ENCODE results near the gene ATG9B. TPM values are rescaled to one million over a fixed set of nuclear protein-coding genes. Genes with fewer than 3 reads are reported as not detected.

ATG9B gene
- total RNA-seq, 2 donors from 2014 or later: 0.18 to 7.1 TPM

DNA sequence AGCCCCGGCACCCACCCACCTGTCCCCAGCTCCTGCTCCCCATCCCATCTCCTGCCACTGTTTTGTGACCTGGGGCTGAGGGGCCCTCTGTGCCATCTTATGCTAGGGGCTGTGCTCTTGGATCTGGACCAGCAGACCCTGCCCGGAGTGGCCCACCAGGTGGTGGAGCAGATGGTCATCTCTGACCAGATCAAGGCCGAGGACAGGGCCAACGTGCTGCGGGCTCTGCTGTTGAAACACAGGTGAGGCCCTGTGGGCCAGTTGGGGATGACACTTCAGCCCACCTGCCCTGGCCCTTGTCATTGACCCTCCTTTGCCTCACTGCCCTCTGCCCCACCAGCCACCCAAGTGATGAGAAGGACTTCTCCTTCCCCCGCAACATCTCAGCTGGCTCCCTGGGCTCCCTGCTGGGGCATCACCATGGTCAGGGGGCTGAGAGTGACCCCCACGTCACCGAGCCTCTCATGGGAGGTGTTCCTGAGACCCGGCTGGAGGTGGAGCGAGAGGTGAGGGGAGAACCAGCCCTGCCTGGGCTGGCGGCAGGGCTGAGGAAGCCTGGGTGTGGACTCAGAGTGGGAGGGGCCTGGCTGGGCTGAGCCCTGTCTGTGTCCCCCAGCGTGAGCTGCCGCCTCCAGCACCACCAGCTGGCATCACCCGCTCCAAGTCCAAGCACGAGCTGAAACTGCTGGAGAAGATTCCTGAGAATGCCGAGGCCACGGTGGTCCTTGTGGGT, 45.7 kb upstream of the ATG9B start:
- no peaks in the 10 kb centered on the region for H3K4me1 ChIP-seq (replicated peaks)
- no peak overlapping the region for H3K4me3 ChIP-seq
- no peak for DNase-seq (ENCODE audit: low spot score)
- 88% methylated on average over 14 of the region's 17 CpGs for WGBS
- no peaks in the 10 kb centered on the region for H3K9me3 ChIP-seq
- peaks cover 15 to 32% of the 10 kb centered on the region in 2 donors for H3K36me3 ChIP-seq
- H3K27me3 ChIP-seq (replicated peaks; ENCODE audit: insufficient read depth): no peaks in the 10 kb centered on the region
- intact Hi-C loops (cut with DNase I): no loop called here
- no peak overlapping the region for H3K27ac ChIP-seq
- TF ChIP-seq POLR2AphosphoS5 (IDR thresholded peaks at IDR 0.05): no peak
- no peak for TF ChIP-seq POLR2A (IDR thresholded peaks at IDR 0.05)
- TF ChIP-seq, protein P1, sequence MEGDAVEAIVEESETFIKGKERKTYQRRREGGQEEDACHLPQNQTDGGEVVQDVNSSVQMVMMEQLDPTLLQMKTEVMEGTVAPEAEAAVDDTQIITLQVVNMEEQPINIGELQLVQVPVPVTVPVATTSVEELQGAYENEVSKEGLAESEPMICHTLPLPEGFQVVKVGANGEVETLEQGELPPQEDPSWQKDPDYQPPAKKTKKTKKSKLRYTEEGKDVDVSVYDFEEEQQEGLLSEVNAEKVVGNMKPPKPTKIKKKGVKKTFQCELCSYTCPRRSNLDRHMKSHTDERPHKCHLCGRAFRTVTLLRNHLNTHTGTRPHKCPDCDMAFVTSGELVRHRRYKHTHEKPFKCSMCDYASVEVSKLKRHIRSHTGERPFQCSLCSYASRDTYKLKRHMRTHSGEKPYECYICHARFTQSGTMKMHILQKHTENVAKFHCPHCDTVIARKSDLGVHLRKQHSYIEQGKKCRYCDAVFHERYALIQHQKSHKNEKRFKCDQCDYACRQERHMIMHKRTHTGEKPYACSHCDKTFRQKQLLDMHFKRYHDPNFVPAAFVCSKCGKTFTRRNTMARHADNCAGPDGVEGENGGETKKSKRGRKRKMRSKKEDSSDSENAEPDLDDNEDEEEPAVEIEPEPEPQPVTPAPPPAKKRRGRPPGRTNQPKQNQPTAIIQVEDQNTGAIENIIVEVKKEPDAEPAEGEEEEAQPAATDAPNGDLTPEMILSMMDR (IDR thresholded peaks at IDR 0.05): no peak

GRCh38 chr7:151068069-151068773, 43.9 kb upstream of the ATG9B start:
- 79% methylated on average over 12 of the region's 12 CpGs for WGBS
- no peak for TF ChIP-seq POLR2AphosphoS5 (IDR thresholded peaks at IDR 0.05)
- TF ChIP-seq, protein P1 (IDR thresholded peaks at IDR 0.05): no peak
- TF ChIP-seq POLR2A (IDR thresholded peaks at IDR 0.05): no peak
- H3K9me3 ChIP-seq: no peaks in the 10 kb centered on the region
- no peak overlapping the region for H3K27ac ChIP-seq
- intact Hi-C loops (cut with DNase I): no loop called here
- H3K4me1 ChIP-seq (replicated peaks): no peaks in the 10 kb centered on the region
- no peak overlapping the region for H3K4me3 ChIP-seq
- no peaks in the 10 kb centered on the region for H3K27me3 ChIP-seq (replicated peaks; ENCODE audit: insufficient read depth)
- no peak for DNase-seq (ENCODE audit: low spot score)
- peaks cover 23 to 34% of the 10 kb centered on the region in 2 donors for H3K36me3 ChIP-seq

DNA sequence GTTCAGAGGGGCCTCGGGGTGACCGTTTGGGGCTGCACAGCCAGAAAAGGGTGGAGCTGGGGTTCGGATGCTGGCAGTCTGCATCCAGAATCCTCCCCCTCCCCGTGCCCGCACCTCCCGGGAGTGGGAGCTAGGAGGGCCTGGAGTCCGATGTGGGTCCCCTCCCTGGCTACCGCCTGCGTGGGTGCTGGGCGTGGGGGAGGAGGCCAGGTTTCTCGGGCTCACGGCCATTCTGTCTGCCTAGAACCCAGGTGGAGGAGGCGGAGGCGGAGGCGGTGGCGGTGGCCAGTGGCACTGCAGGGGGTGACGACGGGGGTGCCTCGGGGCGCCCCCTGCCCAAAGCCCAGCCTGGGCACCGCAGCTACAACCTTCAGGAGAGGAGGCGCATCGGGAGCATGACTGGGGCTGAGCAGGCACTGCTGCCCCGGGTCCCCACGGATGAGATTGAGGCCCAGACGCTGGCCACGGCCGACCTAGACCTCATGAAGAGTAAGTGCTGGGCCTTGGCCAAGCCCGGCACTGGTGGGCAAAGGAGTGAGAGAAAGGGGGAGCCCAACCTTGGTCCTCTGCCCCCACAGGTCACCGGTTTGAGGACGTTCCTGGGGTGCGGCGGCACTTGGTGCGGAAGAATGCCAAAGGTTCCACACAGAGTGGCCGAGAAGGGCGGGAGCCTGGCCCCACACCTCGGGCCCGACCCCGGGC, 42.1 kb upstream of the ATG9B start:
- 91% methylated on average over 35 of the region's 39 CpGs for WGBS
- Histone ChIP-seq H3K9me3 (no peaks in the 10 kb centered on the region), H3K36me3 (peaks cover 21 to 34% of the 10 kb centered on the region in 2 donors), H3K27ac (no peak overlapping the region), H3K27me3 (replicated peaks; ENCODE audit: insufficient read depth) (no peaks in the 10 kb centered on the region), H3K4me1 (replicated peaks) (peaks cover 2% of the 10 kb centered on the region), H3K4me3 (no peak overlapping the region)
- intact Hi-C loops (cut with DNase I): no loop called here
- no peak for DNase-seq (ENCODE audit: low spot score)
- no peak for TF ChIP-seq POLR2A (IDR thresholded peaks at IDR 0.05)
- TF ChIP-seq POLR2AphosphoS5 (IDR thresholded peaks at IDR 0.05): no peak
- TF ChIP-seq, protein P1 (IDR thresholded peaks at IDR 0.05): no peak

DNA sequence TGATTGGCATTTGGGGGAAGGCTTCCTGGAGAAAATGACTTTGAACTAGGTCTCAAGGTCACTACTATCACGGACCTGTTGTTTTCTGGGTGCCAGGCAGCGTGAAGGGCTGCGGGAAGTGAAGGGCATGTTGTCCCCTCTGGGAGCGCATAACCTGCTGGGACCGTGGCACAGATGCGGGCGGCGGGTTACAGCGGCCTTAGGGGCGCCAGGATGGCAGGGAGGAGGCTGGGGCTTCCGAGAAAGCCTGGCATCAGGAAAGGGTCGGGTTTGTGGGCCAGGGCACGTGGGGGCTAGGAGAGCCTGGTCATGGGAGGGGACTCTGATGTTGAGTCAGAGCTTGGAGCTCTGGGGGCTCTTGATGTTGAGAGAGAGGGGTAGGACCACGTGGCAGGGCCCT, 41.2 kb upstream of the ATG9B start:
- WGBS: 94% methylated on average over 14 of the region's 14 CpGs
- Histone ChIP-seq H3K36me3 (peaks cover 20 to 30% of the 10 kb centered on the region in 2 donors), H3K4me1 (replicated peaks) (peaks cover 12% of the 10 kb centered on the region), H3K9me3 (no peaks in the 10 kb centered on the region), H3K4me3 (no peak overlapping the region), H3K27ac (no peak overlapping the region), H3K27me3 (replicated peaks; ENCODE audit: insufficient read depth) (no peaks in the 10 kb centered on the region)
- intact Hi-C loops (cut with DNase I): no loop called here
- DNase-seq (ENCODE audit: low spot score): no peak
- TF ChIP-seq POLR2A (IDR thresholded peaks at IDR 0.05): no peak
- no peak for TF ChIP-seq POLR2AphosphoS5 (IDR thresholded peaks at IDR 0.05)
- TF ChIP-seq, protein P1 (IDR thresholded peaks at IDR 0.05): no peak
